GM12891 (cell line): ENCODE measurements around the gene ARPC5.

ENCODE experiments used
- DNase-seq: peaks from one replicate; pipeline ENCODE4 v3.0.0; 2011; ENCODE audit warnings: low spot score; ENCODE audit not compliant: insufficient read length
- FAIRE-seq: peaks from 2 replicates; lab custom pipeline; 2011; peaks lifted over from hg19 to GRCh38; lab: Jason Lieb, UNC
- PAX5 ChIP-seq: IDR thresholded peaks from 2 replicates; pipeline ENCODE4 v1.6.1; 2011; ENCODE audit warnings: low read length, moderate library complexity, mild to moderate bottlenecking; ENCODE audit not compliant: insufficient read depth, severe bottlenecking
- POLR2A ChIP-seq: IDR thresholded peaks from 2 replicates; pipeline ENCODE4 v1.6.1; 2011; ENCODE audit warnings: low read depth, low read length, control low read depth
- POLR2AphosphoS5 ChIP-seq: IDR thresholded peaks from 2 replicates; pipeline ENCODE4 v1.6.1; 2011; ENCODE audit warnings: low read depth, low read length, control low read depth
- POU2F2 ChIP-seq: IDR thresholded peaks from 2 replicates; pipeline ENCODE4 v1.6.1; 2011; ENCODE audit warnings: low read depth, mild to moderate bottlenecking, control low read depth, low read length, moderate library complexity
- SPI1 ChIP-seq: IDR thresholded peaks from 2 replicates; pipeline ENCODE4 v1.6.1; 2011; ENCODE audit warnings: low read depth, low read length, control low read depth
- TAF1 ChIP-seq: IDR thresholded peaks from 2 replicates; pipeline ENCODE4 v1.6.1; 2011; ENCODE audit warnings: low read depth, low read length, control low read depth

Gene ARPC5

DNA sequence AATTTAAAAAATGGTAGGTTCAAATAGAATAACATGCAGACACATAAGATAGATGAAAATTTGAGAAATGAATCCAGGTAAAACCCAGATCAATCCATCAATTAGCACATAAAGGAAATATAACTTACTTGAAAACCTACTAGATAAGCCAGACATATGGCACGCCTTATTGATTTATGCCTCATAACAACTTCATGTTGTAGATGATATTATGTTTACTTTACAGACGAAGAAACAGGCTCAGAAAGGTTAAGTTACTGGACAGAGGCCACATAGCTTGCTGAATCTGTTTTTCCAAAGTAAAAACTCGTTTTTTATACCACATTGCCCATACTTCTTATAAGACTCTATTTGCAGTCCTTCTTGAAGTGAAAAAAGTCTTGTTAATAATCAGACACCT lies 23.2 kb downstream of the ARPC5 start:
- FAIRE-seq = no peak
- TF ChIP-seq TAF1 (no peak), POLR2AphosphoS5 (no peak), POU2F2 (no peak), POLR2A (no peak), SPI1 (no peak), PAX5 (no peak)

DNA sequence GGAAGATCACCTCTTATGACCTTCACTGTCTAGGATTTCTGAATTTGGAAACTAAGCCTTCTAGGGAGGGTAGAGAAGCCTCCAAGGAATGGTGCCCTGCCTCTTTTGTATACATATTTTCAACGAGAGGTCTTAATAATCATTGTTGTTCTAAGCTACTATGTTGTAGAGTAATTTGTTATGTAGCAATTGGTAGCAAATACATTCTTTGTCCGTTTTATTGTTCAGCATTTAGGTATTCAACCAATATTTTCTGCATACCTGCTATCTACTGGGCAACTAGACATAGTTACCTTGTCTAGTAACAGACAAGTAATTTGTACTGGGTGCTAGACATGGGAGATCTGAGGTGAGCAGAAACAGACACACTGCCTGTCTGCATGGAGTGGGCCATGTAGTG lies 24.6 kb downstream of the ARPC5 start:
- DNase-seq (no peak), FAIRE-seq (no peak)
- no peak for TF ChIP-seq SPI1
- TF ChIP-seq POLR2A = no peak
- no peak for TF ChIP-seq POLR2AphosphoS5
- TF ChIP-seq PAX5 = no peak
- TF ChIP-seq POU2F2 = no peak
- TF ChIP-seq TAF1 = no peak

More for the DNA sequence above, 23.2 kb downstream of the ARPC5 start:
- DNase-seq = no peak

DNA sequence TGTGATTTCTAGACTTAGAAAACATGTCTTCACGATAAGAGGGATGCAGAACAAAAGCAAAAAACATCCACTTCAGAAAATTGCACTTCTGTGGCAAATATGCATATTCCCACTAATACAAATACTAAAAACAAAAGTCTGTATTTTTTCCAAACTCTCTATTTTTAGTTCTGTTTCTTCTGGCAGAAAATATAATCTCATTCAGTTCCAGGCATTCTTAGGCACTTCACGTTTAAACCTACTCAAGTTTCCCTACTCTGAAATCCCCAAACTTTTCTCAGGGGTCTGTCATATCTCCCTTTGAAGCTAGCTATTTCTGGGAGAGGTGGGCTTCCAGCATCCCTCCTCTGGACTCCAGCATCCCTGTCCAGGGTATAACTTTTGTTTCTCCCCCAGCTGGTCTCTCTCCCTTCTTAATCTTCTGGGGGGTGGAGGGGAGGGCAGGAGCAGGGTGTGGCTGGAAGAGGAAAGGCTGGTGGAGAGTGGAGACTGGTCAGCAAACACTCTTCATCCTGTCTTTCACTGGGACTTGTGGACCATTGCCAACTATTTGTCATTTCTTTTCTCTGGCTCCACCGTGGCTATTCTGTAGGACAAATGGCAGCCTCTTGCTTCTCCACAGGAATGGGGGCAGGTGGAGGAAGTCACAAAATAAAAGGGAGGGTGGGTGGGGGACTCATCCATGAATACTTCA lies 25.7 kb downstream of the ARPC5 start:
- DNase-seq = no peak
- no peak for TF ChIP-seq POU2F2
- no peak for TF ChIP-seq SPI1
- no peak for TF ChIP-seq PAX5
- TF ChIP-seq TAF1 = no peak
- TF ChIP-seq POLR2AphosphoS5 = no peak
- no peak for TF ChIP-seq POLR2A
- no peak for FAIRE-seq

DNA sequence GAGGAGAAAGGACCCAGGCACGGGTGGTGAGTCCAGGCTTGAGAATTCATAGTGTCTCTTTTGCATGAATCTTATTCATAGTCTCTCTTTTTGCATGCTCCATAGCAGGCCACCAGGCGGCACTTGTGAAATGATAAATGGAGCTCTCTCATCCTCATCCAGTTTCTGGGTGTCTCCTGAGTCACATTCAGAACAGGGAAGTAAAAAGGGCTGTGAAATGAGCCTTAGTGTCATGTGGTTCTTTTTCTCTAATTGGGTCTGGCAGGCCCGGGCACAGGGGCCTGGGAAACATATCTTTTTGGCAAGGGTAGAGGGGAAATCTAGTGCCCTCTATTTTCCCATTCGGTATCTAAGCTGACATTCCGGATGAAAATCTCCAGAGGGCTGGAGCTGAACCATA lies 26.3 kb downstream of the ARPC5 start:
- DNase-seq = no peak
- no peak for TF ChIP-seq SPI1
- TF ChIP-seq PAX5 = no peak
- no peak for TF ChIP-seq POLR2AphosphoS5
- TF ChIP-seq POU2F2 = no peak
- no peak for TF ChIP-seq TAF1
- no peak for TF ChIP-seq POLR2A
- FAIRE-seq = no peak

DNA sequence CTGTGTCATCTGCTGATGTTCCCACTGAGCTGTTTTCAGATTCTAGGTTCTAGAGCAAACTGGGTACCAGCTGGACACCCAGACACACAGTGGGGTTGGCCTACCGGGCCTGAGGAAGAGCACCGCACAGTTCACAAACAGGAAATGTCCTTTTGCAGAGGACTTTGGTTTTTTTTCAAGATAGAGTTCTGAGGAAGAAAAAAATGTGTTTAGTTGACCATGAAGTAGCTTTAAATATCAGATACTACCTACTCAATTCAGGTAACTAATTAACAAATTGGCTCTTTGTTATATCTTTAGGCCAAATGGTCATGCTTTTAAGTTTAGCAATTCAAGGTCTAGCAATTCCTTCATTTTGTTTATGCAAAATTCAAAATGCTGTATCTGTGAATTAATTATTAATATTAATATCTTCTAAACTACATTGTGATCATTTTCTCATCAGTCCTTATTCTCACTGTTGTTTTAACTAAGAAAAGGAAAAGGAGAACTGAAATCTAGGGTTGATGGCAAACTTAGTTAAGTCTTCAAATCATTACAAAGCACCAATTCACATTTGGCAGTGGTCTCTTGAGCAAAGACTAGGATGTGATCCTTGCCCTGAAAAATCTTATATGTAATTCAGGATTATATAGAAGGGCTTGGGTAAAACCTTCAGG lies 28.1 kb downstream of the ARPC5 start:
- FAIRE-seq (no peak), DNase-seq (no peak)
- TF ChIP-seq POU2F2 (no peak), TAF1 (no peak), PAX5 (no peak), SPI1 (peak; percentile 88), POLR2A (no peak), POLR2AphosphoS5 (no peak)

DNA sequence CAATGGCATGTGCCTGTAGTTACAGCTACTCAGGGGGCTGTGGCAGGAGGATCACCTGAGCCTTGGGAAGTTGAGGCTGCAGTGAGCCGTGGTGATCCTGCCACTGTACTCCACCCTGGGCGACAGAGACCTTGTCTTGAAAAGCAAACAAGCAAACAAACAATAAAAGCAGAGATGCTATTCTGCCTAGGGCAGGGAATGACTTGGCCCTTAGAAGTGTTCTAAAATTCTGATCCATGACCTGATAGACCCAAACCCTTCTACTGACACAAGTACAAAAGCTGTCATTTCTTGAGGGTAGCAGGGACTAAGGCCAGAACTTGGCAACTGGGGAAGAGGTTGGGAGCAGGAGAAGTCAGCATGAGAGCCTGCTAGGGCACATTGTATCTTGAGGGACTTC lies 29.7 kb downstream of the ARPC5 start:
- FAIRE-seq = no peak
- no peak for TF ChIP-seq SPI1
- no peak for TF ChIP-seq PAX5
- no peak for TF ChIP-seq POU2F2
- TF ChIP-seq POLR2A = no peak
- TF ChIP-seq POLR2AphosphoS5 = no peak
- TF ChIP-seq TAF1 = no peak
- no peak for DNase-seq

DNA sequence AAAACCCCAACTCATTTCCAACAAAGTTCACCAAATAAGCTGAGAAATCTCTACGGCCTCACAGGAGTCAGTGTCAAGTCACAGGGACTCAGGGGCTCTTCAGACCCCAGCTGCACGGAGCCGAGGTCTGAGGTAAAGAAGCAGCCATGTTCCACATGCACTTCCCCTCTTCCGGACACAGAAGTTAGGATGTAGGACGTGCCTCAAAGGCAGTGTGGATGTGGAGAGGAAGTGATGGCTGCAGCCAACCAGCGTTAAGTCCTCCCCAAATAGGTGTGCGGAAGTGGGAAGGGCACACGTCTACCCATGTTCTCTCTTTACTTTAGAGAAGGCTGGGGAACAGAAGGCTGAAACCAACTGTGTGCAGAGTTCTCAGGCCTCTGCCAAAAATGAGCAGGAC lies 30.8 kb downstream of the ARPC5 start:
- DNase-seq (no peak), FAIRE-seq (no peak)
- no peak for TF ChIP-seq PAX5
- TF ChIP-seq SPI1 = peak; percentile 58; the same call in 1 of the 2 replicates

DNA sequence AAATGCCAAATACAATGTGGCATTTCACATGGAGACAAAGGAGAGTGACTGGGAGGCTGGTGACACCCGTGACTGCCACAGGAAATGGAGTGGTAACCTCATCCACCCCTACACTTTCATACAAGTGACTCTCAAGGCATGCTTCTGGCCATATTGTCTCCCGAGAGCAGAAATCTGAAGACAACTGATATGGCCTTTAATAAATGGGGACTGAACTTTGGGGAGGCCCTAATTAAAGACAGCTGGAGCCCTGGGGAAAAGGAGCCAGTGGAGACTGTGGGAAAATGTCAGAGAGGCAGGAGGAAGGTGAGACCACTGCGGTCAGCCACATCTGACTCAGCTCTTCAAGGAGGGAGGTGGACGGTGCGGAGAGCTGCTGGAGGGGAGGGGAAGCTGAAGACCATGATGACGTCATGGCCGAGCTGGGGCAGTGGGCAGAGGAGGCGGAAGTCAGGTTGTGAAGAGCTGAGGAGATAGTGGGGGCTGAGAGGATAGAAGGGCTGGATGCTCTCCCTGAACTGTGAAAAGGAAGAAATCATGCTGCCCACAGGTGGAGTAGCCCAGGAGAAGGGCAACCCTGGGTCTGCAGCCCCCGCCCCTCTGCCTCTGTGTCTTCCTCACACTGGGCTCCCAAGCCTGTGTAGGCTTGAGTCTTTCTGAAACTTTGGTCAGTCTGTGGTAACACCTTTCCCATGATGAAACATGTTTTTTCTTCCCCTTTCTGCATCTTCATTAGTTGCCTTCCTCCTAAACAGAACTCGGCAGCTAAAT lies 31.4 kb downstream of the ARPC5 start:
- TF ChIP-seq POLR2A (no peak), TAF1 (no peak), POU2F2 (no peak), PAX5 (no peak), SPI1 (0 out of 2 replicates have a peak, but pooled peaks have one; percentile 6)
- FAIRE-seq = peak; percentile 47
- DNase-seq = no peak

DNA sequence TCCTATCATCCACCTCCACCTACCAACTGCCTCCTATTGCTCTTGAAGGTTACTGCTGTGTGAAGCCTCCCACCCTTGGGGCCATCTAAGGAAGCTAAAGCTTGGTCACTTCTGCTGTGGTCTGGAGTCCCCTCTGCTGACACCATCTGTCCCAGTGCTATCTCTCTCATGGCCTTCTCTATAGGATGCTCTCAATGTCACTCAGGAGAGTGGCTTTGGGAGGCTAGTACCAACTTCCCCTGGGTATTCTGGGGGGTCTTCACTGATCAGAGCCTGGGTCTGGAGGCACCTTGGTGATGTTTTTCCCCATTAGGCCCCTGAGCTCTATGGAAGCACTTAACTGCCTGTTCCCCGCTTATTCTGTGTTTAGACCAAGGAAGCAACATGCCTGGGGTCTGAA lies 33.1 kb downstream of the ARPC5 start:
- DNase-seq (no peak), FAIRE-seq (no peak)
- no peak for TF ChIP-seq POU2F2
- TF ChIP-seq POLR2AphosphoS5 = no peak
- no peak for TF ChIP-seq SPI1
- no peak for TF ChIP-seq POLR2A
- TF ChIP-seq PAX5 = no peak
- TF ChIP-seq TAF1 = no peak
